ENCODE results near the gene DDC.
A peak's percentile ranks its signal among the peaks of the same experiment; 100 is the strongest.

The DDC gene

GRCh38 chr7:50607524-50608125 lies 42.4 kb upstream of the DDC start:
- no peaks in the 10 kb centered on the region for H3K9me3 Mint-ChIP-seq
- TF ChIP-seq CTCF (IDR thresholded peaks at IDR 0.05): no peak
- no peak overlapping the region for H3K4me3 Mint-ChIP-seq
- peaks cover 22% of the 10 kb centered on the region for H3K36me3 Mint-ChIP-seq (ENCODE audit: low read depth)
- no peaks in the 10 kb centered on the region for H3K27me3 Mint-ChIP-seq (ENCODE audit: low read depth, poor library complexity)
- H3K4me1 Mint-ChIP-seq: peaks cover 7% of the 10 kb centered on the region
- no peak for DNase-seq
- H3K27ac Mint-ChIP-seq: no peak overlapping the region

GRCh38 chr7:50605059-50605458 lies 39.9 kb upstream of the DDC start:
- no peaks in the 10 kb centered on the region for H3K27me3 Mint-ChIP-seq (ENCODE audit: low read depth, poor library complexity)
- H3K27ac Mint-ChIP-seq: no peak overlapping the region
- no peaks in the 10 kb centered on the region for H3K9me3 Mint-ChIP-seq
- H3K36me3 Mint-ChIP-seq (ENCODE audit: low read depth): peaks cover 27% of the 10 kb centered on the region
- no peak for DNase-seq
- H3K4me1 Mint-ChIP-seq: peaks cover 18% of the 10 kb centered on the region
- H3K4me3 Mint-ChIP-seq: no peak overlapping the region
- no peak for TF ChIP-seq CTCF (IDR thresholded peaks at IDR 0.05)

- no peak overlapping the region for H3K27ac Mint-ChIP-seq
Measured at GRCh38 chr7:50603287-50603686, 38.1 kb upstream of the DDC start.

GRCh38 chr7:50599385-50599784 lies 34.2 kb upstream of the DDC start:
- H3K27me3 Mint-ChIP-seq (ENCODE audit: low read depth, poor library complexity): no peaks in the 10 kb centered on the region

More at GRCh38 chr7:50603287-50603686, 38.1 kb upstream of the DDC start:
- H3K27me3 Mint-ChIP-seq (ENCODE audit: low read depth, poor library complexity): no peaks in the 10 kb centered on the region
- DNase-seq: no peak
- TF ChIP-seq CTCF (IDR thresholded peaks at IDR 0.05): no peak
- peaks cover 37% of the 10 kb centered on the region for H3K36me3 Mint-ChIP-seq (ENCODE audit: low read depth)
- no peaks in the 10 kb centered on the region for H3K9me3 Mint-ChIP-seq
- H3K4me3 Mint-ChIP-seq: no peak overlapping the region
- H3K4me1 Mint-ChIP-seq: peaks cover 18% of the 10 kb centered on the region

GRCh38 chr7:50598460-50599343 lies 33.5 kb upstream of the DDC start:
- TF ChIP-seq CTCF (IDR thresholded peaks at IDR 0.05): no peak
- peak overlapping the region; percentile 31 for H3K27ac Mint-ChIP-seq
- H3K36me3 Mint-ChIP-seq (ENCODE audit: low read depth): peaks cover 56% of the 10 kb centered on the region
- H3K4me1 Mint-ChIP-seq: peaks cover 18% of the 10 kb centered on the region
- no peaks in the 10 kb centered on the region for H3K27me3 Mint-ChIP-seq (ENCODE audit: low read depth, poor library complexity)
- H3K9me3 Mint-ChIP-seq: no peaks in the 10 kb centered on the region
- no peak overlapping the region for H3K4me3 Mint-ChIP-seq
- no peak for DNase-seq

More at GRCh38 chr7:50599385-50599784, 34.2 kb upstream of the DDC start:
- H3K36me3 Mint-ChIP-seq (ENCODE audit: low read depth): peaks cover 51% of the 10 kb centered on the region
- no peak for TF ChIP-seq CTCF (IDR thresholded peaks at IDR 0.05)
- H3K4me3 Mint-ChIP-seq: no peak overlapping the region
- peak overlapping the region; percentile 31 for H3K27ac Mint-ChIP-seq
- DNase-seq: no peak
- H3K4me1 Mint-ChIP-seq: peaks cover 18% of the 10 kb centered on the region
- H3K9me3 Mint-ChIP-seq: no peaks in the 10 kb centered on the region

All from nephron progenitor cell (in vitro differentiated cells).